ENCODE results near the gene PRMT7. TPM values are rescaled to one million over a fixed set of nuclear protein-coding genes. Genes with fewer than 3 reads are reported as not detected.

Gene PRMT7
- total RNA-seq, 1 donor from 2014 or later, result 25.6 TPM

- Histone ChIP-seq H3K27me3 (ENCODE audit: low read depth) (no peaks in the 10 kb centered on the region), H3K36me3 (peaks cover 53% of the 10 kb centered on the region), H3K9me3 (replicated peaks) (no peaks in the 10 kb centered on the region), H3K27ac (replicated peaks) (no peak overlapping the region), H3K4me3 (no peak overlapping the region), H3K4me1 (peaks cover 29% of the 10 kb centered on the region)
- intact Hi-C loops (cut with micrococcal nuclease), result loop anchor here (5.0 kb wide), 1 partner anchor 67 kb away; the partner anchor contains the start of gene SLC7A6
- DNase-seq, result no peak
- peak; percentile 18 for TF ChIP-seq CTCF (IDR thresholded peaks at IDR 0.05; ENCODE audit: borderline replicate concordance)
Measured at GRCh38 chr16:68328860-68329390, 18.1 kb downstream of the PRMT7 start.

GRCh38 chr16:68331879-68332410, 21.1 kb downstream of the PRMT7 start:
- no peak for TF ChIP-seq CTCF (IDR thresholded peaks at IDR 0.05; ENCODE audit: borderline replicate concordance)
- Histone ChIP-seq H3K4me3 (no peak overlapping the region), H3K9me3 (replicated peaks) (no peaks in the 10 kb centered on the region), H3K27ac (replicated peaks) (peak overlapping the region; percentile 69), H3K4me1 (peaks cover 29% of the 10 kb centered on the region), H3K36me3 (peaks cover 33% of the 10 kb centered on the region), H3K27me3 (ENCODE audit: low read depth) (no peaks in the 10 kb centered on the region)
- no peak for DNase-seq
- intact Hi-C loops (cut with micrococcal nuclease), result no loop called here

- no peaks in the 10 kb centered on the region for H3K9me3 ChIP-seq (replicated peaks)
- H3K27ac ChIP-seq (replicated peaks), result peak overlapping the region; percentile 69
- no peaks in the 10 kb centered on the region for H3K27me3 ChIP-seq (ENCODE audit: low read depth)
- H3K36me3 ChIP-seq, result peaks cover 37% of the 10 kb centered on the region
- intact Hi-C loops (cut with micrococcal nuclease), result no loop called here
- no peak overlapping the region for H3K4me3 ChIP-seq
- DNase-seq, result no peak
- TF ChIP-seq CTCF (IDR thresholded peaks at IDR 0.05; ENCODE audit: borderline replicate concordance), result no peak
- H3K4me1 ChIP-seq, result peaks cover 29% of the 10 kb centered on the region
Measured at GRCh38 chr16:68332411-68333121, 21.7 kb downstream of the PRMT7 start.

- Histone ChIP-seq H3K27ac (replicated peaks) (no peak overlapping the region), H3K27me3 (ENCODE audit: low read depth) (no peaks in the 10 kb centered on the region), H3K9me3 (replicated peaks) (no peaks in the 10 kb centered on the region), H3K36me3 (peaks cover 52% of the 10 kb centered on the region), H3K4me1 (peaks cover 22% of the 10 kb centered on the region), H3K4me3 (no peak overlapping the region)
- intact Hi-C loops (cut with micrococcal nuclease), result no loop called here
- DNase-seq, result no peak
- TF ChIP-seq CTCF (IDR thresholded peaks at IDR 0.05; ENCODE audit: borderline replicate concordance), result no peak
Measured at GRCh38 chr16:68335175-68335574, 24.4 kb downstream of the PRMT7 start.

GRCh38 chr16:68338326-68339119, 27.7 kb downstream of the PRMT7 start:
- intact Hi-C loops (cut with micrococcal nuclease), result no loop called here
- DNase-seq, result no peak
- no peaks in the 10 kb centered on the region for H3K27me3 ChIP-seq (ENCODE audit: low read depth)
- H3K9me3 ChIP-seq (replicated peaks), result no peaks in the 10 kb centered on the region
- H3K4me3 ChIP-seq, result no peak overlapping the region
- no peak for TF ChIP-seq CTCF (IDR thresholded peaks at IDR 0.05; ENCODE audit: borderline replicate concordance)
- H3K36me3 ChIP-seq, result peaks cover 68% of the 10 kb centered on the region
- no peak overlapping the region for H3K27ac ChIP-seq (replicated peaks)
- peaks cover 16% of the 10 kb centered on the region for H3K4me1 ChIP-seq
